GM12872 (cell line): Measurements from ENCODE around the gene DHRS4.

Experiments
- CTCF ChIP-seq: IDR thresholded peaks from 3 replicates; pipeline ENCODE4 v1.5.1; 2011; ENCODE audit warnings: low read depth, mild to moderate bottlenecking, low read length, moderate library complexity; ENCODE audit not compliant: insufficient read depth

DHRS4 gene

DNA sequence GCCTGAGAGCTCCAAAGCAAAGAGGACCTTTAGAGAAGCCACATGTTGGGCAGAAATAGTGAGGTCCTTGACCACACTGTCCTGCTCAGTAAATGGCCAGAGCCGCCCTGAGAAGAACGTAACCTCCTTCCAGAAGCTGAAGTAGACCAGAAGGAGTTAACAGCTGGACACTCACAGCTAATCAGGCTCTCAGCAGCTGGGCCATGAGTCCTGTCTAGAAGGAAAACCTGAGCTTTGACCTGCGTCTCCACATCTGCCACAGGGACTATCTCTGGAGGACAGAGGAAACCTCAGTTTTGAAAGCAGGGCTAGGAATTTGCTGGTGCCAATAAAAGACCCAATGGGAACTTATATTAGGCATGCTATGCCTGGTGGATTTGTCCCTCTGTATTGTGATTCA lies 12.3 kb upstream of the DHRS4 start:
- no peak for TF ChIP-seq CTCF

GRCh38 chr14:23941669-23942068 lies 11.9 kb upstream of the DHRS4 start:
- no peak for TF ChIP-seq CTCF

DNA sequence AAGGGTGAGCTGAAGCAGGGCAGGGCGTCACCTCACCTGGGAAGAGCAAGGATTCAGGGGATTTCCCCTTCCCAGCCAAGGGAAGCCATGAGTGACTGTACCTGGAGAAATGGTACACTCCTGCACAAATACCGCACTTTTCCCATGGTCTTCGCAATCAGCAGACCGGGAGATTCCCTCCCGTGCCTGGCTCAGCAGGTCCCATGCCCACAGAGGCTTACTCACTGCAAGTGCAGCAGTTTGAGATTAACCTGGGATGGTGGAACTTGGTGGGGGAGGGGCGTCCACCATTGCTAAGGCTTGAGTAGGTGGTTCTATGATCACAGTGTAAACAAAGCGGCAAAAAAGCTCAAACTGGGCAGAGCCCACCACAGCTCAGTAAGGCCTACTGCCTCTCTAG lies 11.0 kb upstream of the DHRS4 start:
- TF ChIP-seq CTCF: no peak

DNA sequence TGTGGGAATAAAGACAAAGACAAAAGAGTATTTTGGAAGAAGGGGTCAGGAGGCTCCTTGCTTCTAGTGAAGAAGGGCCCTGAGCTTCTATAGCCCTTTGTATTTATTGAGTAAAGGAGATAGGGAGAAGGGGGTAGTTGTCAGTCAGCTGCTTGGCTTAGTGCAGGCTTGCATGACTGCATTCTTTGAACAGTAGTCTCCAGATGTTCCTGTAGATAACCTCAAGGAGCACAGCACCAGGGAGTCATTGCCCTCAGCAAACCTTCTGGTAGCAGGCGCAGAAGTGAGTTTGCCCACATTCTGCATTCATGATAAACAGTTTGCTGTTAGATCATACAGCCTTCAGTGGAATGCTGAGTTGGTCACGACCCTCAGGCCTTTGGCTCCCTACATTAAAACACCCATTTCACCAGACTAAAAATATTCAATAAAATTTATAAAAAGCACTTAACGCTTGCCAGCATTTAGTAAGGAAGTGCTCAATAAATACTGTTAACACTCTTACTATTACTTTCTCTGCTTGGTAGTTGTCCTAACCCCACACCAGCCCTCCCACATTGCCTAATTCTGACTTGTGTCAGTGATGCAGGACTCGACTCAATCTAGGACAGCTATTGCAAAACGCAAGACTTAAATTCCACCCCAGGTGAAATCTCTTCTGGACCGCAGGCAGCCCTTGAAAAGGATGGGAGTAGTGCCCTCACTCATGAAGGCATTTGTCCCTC lies 3.0 kb upstream of the DHRS4 start:
- no peak for TF ChIP-seq CTCF

GRCh38 chr14:23951590-23952201 lies 1.9 kb upstream of the DHRS4 start:
- TF ChIP-seq CTCF: peak; percentile 8; the same call in 1 of the 3 replicates

GRCh38 chr14:23977208-23977607 lies 23.6 kb downstream of the DHRS4 start:
- 0 out of 3 replicates have a peak, but pooled peaks have one; percentile 22 for TF ChIP-seq CTCF

DNA sequence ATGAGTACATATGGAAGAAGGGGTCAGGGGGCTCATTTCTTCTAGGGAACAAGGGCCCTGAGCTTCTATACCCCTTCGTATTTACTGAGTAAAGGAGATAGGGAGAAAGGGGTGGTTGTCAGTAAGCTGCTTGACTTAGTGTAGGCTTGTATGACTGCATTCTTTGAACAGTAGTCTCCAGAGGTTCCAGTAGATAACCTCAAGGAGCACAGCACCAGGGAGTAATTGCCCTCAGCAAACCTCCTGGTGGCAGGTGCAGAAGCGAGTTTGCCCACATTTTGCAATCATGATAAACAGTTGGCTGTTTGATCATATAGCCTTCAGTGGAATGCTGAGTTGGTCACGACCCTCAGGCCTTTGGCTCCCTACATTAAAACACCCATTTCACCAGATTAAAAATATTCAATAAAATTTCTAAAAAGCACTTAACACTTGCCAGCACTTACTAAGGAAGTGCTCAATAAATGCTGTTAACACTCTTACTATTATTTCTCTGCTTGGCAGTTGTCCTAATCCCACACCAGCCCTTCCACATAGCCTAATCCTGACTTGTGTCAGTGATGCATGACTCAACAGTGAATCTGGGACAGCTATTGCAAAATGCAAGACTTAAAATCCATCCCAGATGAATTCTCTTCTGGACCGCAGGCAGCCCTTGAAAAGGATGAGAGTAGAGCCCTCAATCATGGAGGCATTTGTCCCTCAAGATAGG lies 31.5 kb downstream of the DHRS4 start:
- no peak for TF ChIP-seq CTCF
